Fibroblast of skin of abdomen (primary cell): ENCODE data around the gene OSCP1. TPM values are rescaled to one million over a fixed set of nuclear protein-coding genes. Genes with fewer than 3 reads are reported as not detected.
"Not testable (repeated sequence)": the region's sequence is repeated elsewhere in the genome, so short reads cannot be mapped to it uniquely, and the experiment has no call there.

Experiments used
- DNase-seq: peaks from one replicate; pipeline ENCODE4 v3.0.0-alpha.2; 2013
- polyA plus RNA-seq, 2 experiments: library from polyadenylated mRNA; unstranded; fragments of 120-200 nt; gene quantifications; one replicate each; pipeline ENCODE4 v1.2.1, GENCODE V29; 2013; ENCODE audit not compliant: insufficient read length in 2 of 2

OSCP1 gene
- polyA plus RNA-seq (2013, experiment 1 of 2; ENCODE audit: insufficient read length) = 6.8 TPM
- 7.2 TPM for polyA plus RNA-seq (2013, experiment 2 of 2; ENCODE audit: insufficient read length)

- DNase-seq = peak; percentile 95
These were observed at the start of gene OSCP1 for GRCh38 chr1:36450270-36450918. Gene OSCP1 (minus strand): TSS chr1:36450451. CDS start chr1:36450369, 82 bp downstream.

GRCh38 chr1:36497207-36497606, 47.0 kb upstream of the OSCP1 start:
- DNase-seq = no peak

GRCh38 chr1:36494971-36495370, 44.7 kb upstream of the OSCP1 start:
- DNase-seq = no peak

- no peak for DNase-seq
These were observed 43.3 kb upstream of the OSCP1 start for GRCh38 chr1:36493524-36493923.

- DNase-seq = no peak
These were observed 42.2 kb upstream of the OSCP1 start for GRCh38 chr1:36492491-36492890.

- DNase-seq = not testable (repeated sequence)
These were observed 39.2 kb upstream of the OSCP1 start for GRCh38 chr1:36489258-36490051.

GRCh38 chr1:36487906-36488305, 37.7 kb upstream of the OSCP1 start:
- DNase-seq = no peak

- not testable (repeated sequence) for DNase-seq
These were observed 37.1 kb upstream of the OSCP1 start for GRCh38 chr1:36487336-36487725.

GRCh38 chr1:36486439-36487335, 36.4 kb upstream of the OSCP1 start:
- no peak for DNase-seq

- no peak for DNase-seq
These were observed 35.8 kb upstream of the OSCP1 start for GRCh38 chr1:36486093-36486438.

GRCh38 chr1:36484099-36484498, 33.8 kb upstream of the OSCP1 start:
- no peak for DNase-seq

GRCh38 chr1:36482724-36483388, 32.6 kb upstream of the OSCP1 start, which contains the start of gene CSF3R:
Gene CSF3R (minus strand): TSS chr1:36482913. CDS start chr1:36479496, 3,417 bp downstream.
- no peak for DNase-seq

GRCh38 chr1:36481771-36482723, 31.8 kb upstream of the OSCP1 start:
- no peak for DNase-seq

GRCh38 chr1:36481091-36481490, 30.8 kb upstream of the OSCP1 start:
- no peak for DNase-seq

- DNase-seq = no peak
These were observed 29.9 kb upstream of the OSCP1 start for GRCh38 chr1:36480161-36480560.

- DNase-seq = no peak
These were observed 29.3 kb upstream of the OSCP1 start for GRCh38 chr1:36479505-36480051.

- not testable (repeated sequence) for DNase-seq
These were observed 27.4 kb upstream of the OSCP1 start for GRCh38 chr1:36477615-36478014.

GRCh38 chr1:36476945-36477344, 26.7 kb upstream of the OSCP1 start:
- DNase-seq = no peak

- DNase-seq = no peak
These were observed 25.8 kb upstream of the OSCP1 start for GRCh38 chr1:36475910-36476604.

- no peak for DNase-seq
These were observed 25.1 kb upstream of the OSCP1 start for GRCh38 chr1:36475341-36475740.
